ENCODE measurements around the gene SIVA1. TPM values are rescaled to one million over a fixed set of nuclear protein-coding genes. Genes with fewer than 3 reads are reported as not detected.

SIVA1 gene
- total and polyA plus RNA-seq, 9 of the 15 experiments (the other 6 are each of a cell fraction or from before 2014, with no cell fraction given): 4.2 to 186 (median 54.2) TPM

DNA sequence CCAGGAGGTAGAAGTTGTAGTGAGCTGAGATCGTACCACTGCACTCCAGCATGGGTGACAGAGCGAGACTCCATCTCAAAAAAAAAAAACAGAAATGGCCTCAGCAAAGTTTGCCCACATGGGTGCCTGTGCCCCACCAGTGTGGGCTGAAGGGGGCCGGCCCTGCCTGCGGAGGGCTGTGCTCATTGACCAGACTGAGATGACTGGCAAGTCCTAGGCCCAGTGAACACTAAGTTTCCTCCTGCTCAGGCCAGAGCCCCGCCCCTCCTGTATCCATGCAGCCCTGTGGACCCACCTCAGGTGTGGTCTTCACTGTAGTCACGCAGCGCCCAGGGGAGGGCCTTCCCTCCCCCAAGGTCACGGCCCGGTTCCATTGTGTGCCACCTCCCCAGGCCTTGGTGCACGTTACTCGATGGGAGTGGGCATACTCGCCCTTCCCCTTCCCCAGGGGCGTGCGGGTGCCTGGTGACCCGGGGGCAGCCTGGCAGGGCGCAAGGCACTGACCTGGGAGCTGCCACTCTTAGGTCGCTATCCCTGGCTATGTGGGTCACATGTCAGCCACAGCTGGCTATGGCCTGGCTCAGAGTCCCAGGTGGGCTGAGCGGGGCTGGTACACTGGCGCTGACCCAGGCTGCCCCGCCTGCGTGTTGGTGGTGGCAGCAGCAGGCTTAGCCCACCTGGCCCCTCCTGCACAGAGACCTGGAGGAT lies 47.5 kb upstream of the SIVA1 start:
- ATAC-seq: no peak
- intact Hi-C loops (cut with micrococcal nuclease) (no loop called here), in situ Hi-C loops (cut with MboI) (no loop called here)

More for the DNA sequence above, 47.5 kb upstream of the SIVA1 start:
- H3K4me2 ChIP-seq (ENCODE audit: insufficient read depth, low read length): no peak overlapping the region
- POLR2A ChIA-PET: no interaction called here
- H3K79me2 ChIP-seq (ENCODE audit: control insufficient read depth, insufficient read depth, low read length): no peaks in the 10 kb centered on the region
- DNase-seq (ENCODE audit: extremely low read depth in 1 of 4, low spot score in 3 of 4) (no peak), FAIRE-seq (no peak)
- peaks cover 33% of the 10 kb centered on the region; the same call in 2 of the 3 replicates for H3K36me3 ChIP-seq (ENCODE audit: control insufficient read depth, insufficient read depth, low read length)
- no peak overlapping the region for H3K9ac ChIP-seq (ENCODE audit: insufficient read depth in 1 of 2, low read depth in 2 of 2, low read length in 2 of 2)
- H3K27ac ChIP-seq (ENCODE audit: extremely low read depth, low read depth, low read length): no peak overlapping the region
- TF ChIP-seq, protein P1, sequence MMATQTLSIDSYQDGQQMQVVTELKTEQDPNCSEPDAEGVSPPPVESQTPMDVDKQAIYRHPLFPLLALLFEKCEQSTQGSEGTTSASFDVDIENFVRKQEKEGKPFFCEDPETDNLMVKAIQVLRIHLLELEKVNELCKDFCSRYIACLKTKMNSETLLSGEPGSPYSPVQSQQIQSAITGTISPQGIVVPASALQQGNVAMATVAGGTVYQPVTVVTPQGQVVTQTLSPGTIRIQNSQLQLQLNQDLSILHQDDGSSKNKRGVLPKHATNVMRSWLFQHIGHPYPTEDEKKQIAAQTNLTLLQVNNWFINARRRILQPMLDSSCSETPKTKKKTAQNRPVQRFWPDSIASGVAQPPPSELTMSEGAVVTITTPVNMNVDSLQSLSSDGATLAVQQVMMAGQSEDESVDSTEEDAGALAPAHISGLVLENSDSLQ (IDR thresholded peaks at IDR 0.05): peak; percentile 76
- TF ChIP-seq POLR2G (IDR thresholded peaks at IDR 0.05; ENCODE audit: low read depth, low read length) (0 out of 2 replicates have a peak, but pooled peaks have one; percentile 19), PYGO2 (tag; IDR thresholded peaks at IDR 0.05) (no peak)
- no peak overlapping the region for H2AFZ ChIP-seq (ENCODE audit: low read depth, low read length)
- H3K27me3 ChIP-seq (ENCODE audit: control insufficient read depth in 2 of 2, insufficient read depth in 2 of 2, low read length in 2 of 2): no peaks in the 10 kb centered on the region
- no peak overlapping the region for H3K4me3 ChIP-seq
- no peaks in the 10 kb centered on the region for H3K9me3 ChIP-seq (replicated peaks; ENCODE audit: control insufficient read depth, insufficient read depth, low read depth, low read length)
- no TSS peak for BruUV-seq (replicated peaks)
- H3K4me1 ChIP-seq (replicated peaks in 1 of 2; ENCODE audit: control insufficient read depth in 2 of 2, insufficient read depth in 2 of 2, low read length in 2 of 2): peaks cover 5 to 53% of the 10 kb centered on the region in 2 experiments; a peak in 4 of 5 replicates
- H3K9me1 ChIP-seq (ENCODE audit: control insufficient read depth, insufficient read depth, low read length): no peaks in the 10 kb centered on the region
- no peaks in the 10 kb centered on the region for H4K20me1 ChIP-seq (replicated peaks; ENCODE audit: control insufficient read depth, insufficient read depth, low read length)
- CTCF ChIA-PET (ENCODE audit: low intra/inter-chr PET ratio): no interaction called here
- 92% methylated on average over 20 of the region's 21 CpGs for WGBS (ENCODE audit: insufficient coverage, low coverage, missing lambda C conversion rate)

All from K562 (cell line).